HCT116 (cell line): Measurements from ENCODE around the gene STAT6. TPM values are rescaled to one million over a fixed set of nuclear protein-coding genes. Genes with fewer than 3 reads are reported as not detected.

Source experiments
- ATAC-seq: fragments of 200-7000 bp; cut with Tn5 transposase; 2 replicates; pipeline ENCODE4 v1.9.1; 2020; ENCODE audit warnings: mild to moderate bottlenecking, moderate library complexity
- BruUV-seq: library from RNA; stranded (reverse); fragments of 400-500 nt; replicated peaks from 2 replicates; lab custom pipeline; 2021; lab: Mats Ljungman, UMichigan
- CTCF ChIA-PET: fragments of 300-600 bp; sonication (Branson Sonifier 250); formaldehyde crosslinking; loops from one replicate; lab custom pipeline; 2021; ENCODE audit warnings: antibody characterized with exemption; lab: Charles Lee
- POLR2A ChIA-PET: fragments of 300-600, 350-600 bp; sonication (Branson Sonifier 250); formaldehyde crosslinking; loops from one replicate; lab custom pipeline; 2021; ENCODE audit warnings: antibody characterized with exemption; lab: Charles Lee
- RAD21 ChIA-PET, 2 experiments: fragments of 300-600 bp; sonication (Branson Sonifier 250); formaldehyde crosslinking; loops; one replicate each; lab custom pipeline; 2023; ENCODE audit warnings: low total read pairs in 2 of 2; ENCODE audit not compliant: uncharacterized antibody in 2 of 2, unreplicated experiment in 2 of 2, low non-redundant PET in 1 of 2; lab: Charles Lee
- DNase-seq: peaks from one replicate; pipeline ENCODE4 v3.0.0-alpha.2; 2010; ENCODE audit warnings: low read depth, low spot score
- H2AFZ ChIP-seq: fragments of 200-600 bp; shearing (Covaris generic), sonication (generic); 2 replicates; pipeline ENCODE4 v1.6.1; 2017; ENCODE audit warnings: low read depth, mixed run types, mixed read lengths, antibody characterized with exemption, low read length; ENCODE audit not compliant: poor library complexity, severe bottlenecking
- H3K27ac ChIP-seq: 2 replicates; pipeline ENCODE4 v1.5.1; 2012; ENCODE audit warnings: low read depth, low read length
- H3K27me3 ChIP-seq: fragments of 200-600 bp; sonication (generic); 2 replicates; pipeline ENCODE4 v1.6.1; 2016; ENCODE audit warnings: mixed run types, low read length, mixed read lengths; ENCODE audit not compliant: insufficient read depth
- H3K36me3 ChIP-seq, 2 experiments: fragments of 200-500 bp in 1 of 2; fragments of 200-600 bp in 1 of 2; sonication (Bioruptor generic) in 1 of 2; sonication (generic) in 1 of 2; 2 replicates each; pipeline versions ENCODE4 v1.5.1 to v1.6.1; 2014 to 2016; ENCODE audit warnings: low read length in 2 of 2, inconsistent platforms in 1 of 2, mixed read lengths in 1 of 2, mixed run types in 1 of 2; ENCODE audit not compliant: insufficient read depth in 2 of 2, control insufficient read depth in 1 of 2
- H3K4me1 ChIP-seq, 2 experiments: fragments of 200-600 bp in 1 of 2; sonication (generic) in 1 of 2; 2 replicates each; pipeline versions ENCODE4 v1.5.1 to v1.6.1; 2012 to 2017; ENCODE audit warnings: low read length in 2 of 2, inconsistent platforms in 1 of 2, mild to moderate bottlenecking in 1 of 2, mixed read lengths in 1 of 2, mixed run types in 1 of 2, moderate library complexity in 1 of 2; ENCODE audit not compliant: insufficient read depth in 2 of 2, control insufficient read depth in 1 of 2
- H3K4me2 ChIP-seq: fragments of 200-600 bp; sonication (generic); 2 replicates; pipeline ENCODE4 v1.6.1; 2017; ENCODE audit warnings: mixed run types, low read length, mixed read lengths
- H3K4me3 ChIP-seq, 2 experiments: fragments of 200-600 bp in 1 of 2; sonication (generic) in 1 of 2; replicated peaks in 1 of 2; 2 replicates each; pipeline ENCODE4 v1.5.1; 2011 to 2016; ENCODE audit warnings: low read length in 2 of 2, control low read depth in 1 of 2, low read depth in 1 of 2, mild to moderate bottlenecking in 1 of 2, mixed read lengths in 1 of 2, mixed run types in 1 of 2
- H3K79me2 ChIP-seq: fragments of 200-600 bp; sonication (generic); 2 replicates; pipeline ENCODE4 v1.6.1; 2017; ENCODE audit warnings: mild to moderate bottlenecking, mixed run types, low read length, moderate library complexity, mixed read lengths; ENCODE audit not compliant: insufficient read depth
- H3K9ac ChIP-seq: fragments of 200-600 bp; sonication (generic); 2 replicates; pipeline ENCODE4 v1.6.1; 2016; ENCODE audit warnings: low read length, mixed read lengths
- H3K9me2 ChIP-seq: fragments of 200-600 bp; sonication (generic), shearing (Covaris generic); 2 replicates; pipeline ENCODE4 v1.6.1; 2017; ENCODE audit warnings: mixed run types, mild to moderate bottlenecking, moderate library complexity; ENCODE audit not compliant: insufficient read depth
- H3K9me3 ChIP-seq, 2 experiments: fragments of 200-500 bp in 1 of 2; fragments of 200-600 bp in 1 of 2; sonication (Bioruptor generic) in 1 of 2; sonication (generic) in 1 of 2; 2 replicates each; pipeline ENCODE4 v1.6.1; 2014 to 2017; ENCODE audit warnings: low read length in 2 of 2, mixed read lengths in 2 of 2, inconsistent platforms in 1 of 2, low read depth in 1 of 2, mild to moderate bottlenecking in 1 of 2, mixed run types in 1 of 2, moderate library complexity in 1 of 2; ENCODE audit not compliant: control insufficient read depth in 1 of 2, insufficient read depth in 1 of 2
- H4K20me1 ChIP-seq: fragments of 200-600 bp; sonication (generic), shearing (Covaris generic); 2 replicates; pipeline ENCODE4 v1.6.1; 2017; ENCODE audit warnings: mixed run types, mild to moderate bottlenecking, moderate library complexity; ENCODE audit not compliant: insufficient read depth
- CBX3 ChIP-seq: IDR thresholded peaks from 2 replicates; pipeline ENCODE4 v1.6.1; 2012; ENCODE audit warnings: low read depth
- EZH2 ChIP-seq: fragments of 200-600 bp; sonication (generic); IDR thresholded peaks from 2 replicates; pipeline ENCODE4 v1.6.1; 2017; ENCODE audit warnings: antibody characterized with exemption, mixed run types
- EZH2phosphoT487 ChIP-seq: fragments of 200-600 bp; IDR thresholded peaks from 2 replicates; pipeline ENCODE4 v1.6.1; 2018; ENCODE audit warnings: antibody characterized with exemption, borderline replicate concordance
- intact Hi-C: fragments of 100-400 bp; cut with micrococcal nuclease; formaldehyde crosslinking; loops from 2 replicates; pipeline ENCODE4 v1.10.0; 2022
- total RNA-seq: library from RNA; stranded (reverse); gene quantifications from one replicate; pipeline ENCODE4 v1.2.1, GENCODE V29; 2021; ENCODE audit not compliant: unreplicated experiment
- TF ChIP-seq, protein P1 (sequence below), 3 experiments: fragments of 200-600 bp in 1 of 3; sonication (generic) in 1 of 3; IDR thresholded peaks in 2 of 3; conservative IDR thresholded peaks in 1 of 3; 2 replicates each; pipeline ENCODE4 v1.5.1; 2012 to 2017; ENCODE audit warnings: low read depth in 2 of 3, low read length in 2 of 3, antibody characterized with exemption in 1 of 3, borderline replicate concordance in 1 of 3, control low read depth in 1 of 3, mild to moderate bottlenecking in 1 of 3, mixed read lengths in 1 of 3, mixed run types in 1 of 3, moderate library complexity in 1 of 3; ENCODE audit not compliant: insufficient read depth in 1 of 3
- TF ChIP-seq, protein P2 (sequence below): IDR thresholded peaks from 2 replicates; pipeline ENCODE4 v1.6.1; 2011; ENCODE audit warnings: mild to moderate bottlenecking, low read length, moderate library complexity; ENCODE audit not compliant: insufficient replicate concordance; ENCODE audit errors: extremely low read depth
- TF ChIP-seq, protein P3 (sequence below): IDR thresholded peaks from 2 replicates; pipeline ENCODE4 v1.6.1; 2012

The STAT6 gene
- total RNA-seq, 1 experiment from 2014 or later, result 78.5 TPM

DNA sequence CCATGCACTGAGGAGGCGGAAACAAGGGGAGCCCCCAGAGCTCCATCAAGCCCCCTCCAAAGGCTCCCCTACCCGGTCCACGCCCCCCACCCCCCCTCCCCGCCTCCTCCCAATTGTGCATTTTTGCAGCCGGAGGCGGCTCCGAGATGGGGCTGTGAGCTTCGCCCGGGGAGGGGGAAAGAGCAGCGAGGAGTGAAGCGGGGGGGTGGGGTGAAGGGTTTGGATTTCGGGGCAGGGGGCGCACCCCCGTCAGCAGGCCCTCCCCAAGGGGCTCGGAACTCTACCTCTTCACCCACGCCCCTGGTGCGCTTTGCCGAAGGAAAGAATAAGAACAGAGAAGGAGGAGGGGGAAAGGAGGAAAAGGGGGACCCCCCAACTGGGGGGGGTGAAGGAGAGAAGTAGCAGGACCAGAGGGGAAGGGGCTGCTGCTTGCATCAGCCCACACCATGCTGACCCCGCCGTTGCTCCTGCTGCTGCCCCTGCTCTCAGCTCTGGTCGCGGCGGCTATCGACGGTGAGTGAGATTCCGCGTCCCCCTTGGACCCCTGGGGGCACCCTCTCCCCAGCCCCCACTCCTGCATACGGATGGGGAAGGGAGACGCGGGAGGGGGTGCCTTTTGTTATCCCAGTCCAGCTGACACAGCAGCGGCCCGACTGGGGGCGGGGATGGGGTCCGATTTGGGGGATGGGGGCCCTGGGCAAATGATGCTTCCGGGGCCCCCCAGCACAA lies 17.5 kb upstream of the STAT6 start:
- no TSS peak for BruUV-seq
- H3K4me3 ChIP-seq, result peak overlapping the region; percentile 74 to 80
- H3K9ac ChIP-seq, result peak overlapping the region; percentile 30; the same call in 1 of the 2 replicates
- no peaks in the 10 kb centered on the region for H3K36me3 ChIP-seq
- peak overlapping the region; percentile 99 for H3K4me2 ChIP-seq
- TF ChIP-seq, protein P1, sequence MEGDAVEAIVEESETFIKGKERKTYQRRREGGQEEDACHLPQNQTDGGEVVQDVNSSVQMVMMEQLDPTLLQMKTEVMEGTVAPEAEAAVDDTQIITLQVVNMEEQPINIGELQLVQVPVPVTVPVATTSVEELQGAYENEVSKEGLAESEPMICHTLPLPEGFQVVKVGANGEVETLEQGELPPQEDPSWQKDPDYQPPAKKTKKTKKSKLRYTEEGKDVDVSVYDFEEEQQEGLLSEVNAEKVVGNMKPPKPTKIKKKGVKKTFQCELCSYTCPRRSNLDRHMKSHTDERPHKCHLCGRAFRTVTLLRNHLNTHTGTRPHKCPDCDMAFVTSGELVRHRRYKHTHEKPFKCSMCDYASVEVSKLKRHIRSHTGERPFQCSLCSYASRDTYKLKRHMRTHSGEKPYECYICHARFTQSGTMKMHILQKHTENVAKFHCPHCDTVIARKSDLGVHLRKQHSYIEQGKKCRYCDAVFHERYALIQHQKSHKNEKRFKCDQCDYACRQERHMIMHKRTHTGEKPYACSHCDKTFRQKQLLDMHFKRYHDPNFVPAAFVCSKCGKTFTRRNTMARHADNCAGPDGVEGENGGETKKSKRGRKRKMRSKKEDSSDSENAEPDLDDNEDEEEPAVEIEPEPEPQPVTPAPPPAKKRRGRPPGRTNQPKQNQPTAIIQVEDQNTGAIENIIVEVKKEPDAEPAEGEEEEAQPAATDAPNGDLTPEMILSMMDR (IDR thresholded peaks at IDR 0.05 in 2 of 3, conservative IDR thresholded peaks at IDR 0.05 in 1 of 3; ENCODE audit: borderline replicate concordance in 1 of 3, insufficient read depth in 1 of 3, low read depth in 2 of 3, low read length in 2 of 3), result no peak
- TF ChIP-seq, protein P2, sequence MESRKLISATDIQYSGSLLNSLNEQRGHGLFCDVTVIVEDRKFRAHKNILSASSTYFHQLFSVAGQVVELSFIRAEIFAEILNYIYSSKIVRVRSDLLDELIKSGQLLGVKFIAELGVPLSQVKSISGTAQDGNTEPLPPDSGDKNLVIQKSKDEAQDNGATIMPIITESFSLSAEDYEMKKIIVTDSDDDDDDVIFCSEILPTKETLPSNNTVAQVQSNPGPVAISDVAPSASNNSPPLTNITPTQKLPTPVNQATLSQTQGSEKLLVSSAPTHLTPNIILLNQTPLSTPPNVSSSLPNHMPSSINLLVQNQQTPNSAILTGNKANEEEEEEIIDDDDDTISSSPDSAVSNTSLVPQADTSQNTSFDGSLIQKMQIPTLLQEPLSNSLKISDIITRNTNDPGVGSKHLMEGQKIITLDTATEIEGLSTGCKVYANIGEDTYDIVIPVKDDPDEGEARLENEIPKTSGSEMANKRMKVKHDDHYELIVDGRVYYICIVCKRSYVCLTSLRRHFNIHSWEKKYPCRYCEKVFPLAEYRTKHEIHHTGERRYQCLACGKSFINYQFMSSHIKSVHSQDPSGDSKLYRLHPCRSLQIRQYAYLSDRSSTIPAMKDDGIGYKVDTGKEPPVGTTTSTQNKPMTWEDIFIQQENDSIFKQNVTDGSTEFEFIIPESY, result no peak
- TF ChIP-seq, protein P3, sequence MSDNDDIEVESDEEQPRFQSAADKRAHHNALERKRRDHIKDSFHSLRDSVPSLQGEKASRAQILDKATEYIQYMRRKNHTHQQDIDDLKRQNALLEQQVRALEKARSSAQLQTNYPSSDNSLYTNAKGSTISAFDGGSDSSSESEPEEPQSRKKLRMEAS, result no peak
- TF ChIP-seq EZH2 (no peak), CBX3 (no peak), EZH2phosphoT487 (no peak)
- no peaks in the 10 kb centered on the region for H3K27me3 ChIP-seq
- no peaks in the 10 kb centered on the region for H3K9me2 ChIP-seq
- no peak overlapping the region; the same call in 1 of the 2 replicates for H3K27ac ChIP-seq
- no peak for DNase-seq
- H2AFZ ChIP-seq, result no peak overlapping the region
- intact Hi-C loops, result loop anchor here (10.0 kb wide), 1 partner anchor 116 kb away; no protein-coding TSS in a partner anchor
- CTCF ChIA-PET, result interaction anchor here (0.8 to 5.8 kb wide), 9 partner anchors 8 to 330 kb away, joined by 3 to 44 read pairs (median 6); partner anchors contain the start of genes GLI1 and STAT6
- H3K4me1 ChIP-seq, result peaks cover 9 to 40% of the 10 kb centered on the region in 2 experiments
- peaks cover 3 to 4% of the 10 kb centered on the region in 2 experiments; a peak in 1 of 4 replicates for H3K9me3 ChIP-seq
- H3K79me2 ChIP-seq, result no peaks in the 10 kb centered on the region
- RAD21 ChIA-PET, result interaction anchor here (0.8 to 1.5 kb wide), 6 partner anchors 11 to 59 kb away, joined by 3 to 9 read pairs (median 4); no protein-coding TSS in a partner anchor
- ATAC-seq, result no peak
- H4K20me1 ChIP-seq, result no peaks in the 10 kb centered on the region
- POLR2A ChIA-PET, result interaction anchor here (0.8 to 1.9 kb wide), 7 partner anchors 14 to 441 kb away, joined by 3 to 20 read pairs (median 4); partner anchors contain the start of genes NEMP1, PTGES3 and STAT6
